GM18507 (cell line): ENCODE data around the gene CAPG.
A peak's percentile ranks its signal among the peaks of the same experiment; 100 is the strongest.

Experiments
- DNase-seq: peaks from one replicate; pipeline ENCODE4 v3.0.0; 2011; ENCODE audit warnings: low read depth; ENCODE audit not compliant: insufficient read length; ENCODE audit errors: extremely low spot score
- FAIRE-seq: peaks from 2 replicates; lab custom pipeline; 2011; peaks lifted over from hg19 to GRCh38; lab: Jason Lieb, UNC

CAPG gene

DNA sequence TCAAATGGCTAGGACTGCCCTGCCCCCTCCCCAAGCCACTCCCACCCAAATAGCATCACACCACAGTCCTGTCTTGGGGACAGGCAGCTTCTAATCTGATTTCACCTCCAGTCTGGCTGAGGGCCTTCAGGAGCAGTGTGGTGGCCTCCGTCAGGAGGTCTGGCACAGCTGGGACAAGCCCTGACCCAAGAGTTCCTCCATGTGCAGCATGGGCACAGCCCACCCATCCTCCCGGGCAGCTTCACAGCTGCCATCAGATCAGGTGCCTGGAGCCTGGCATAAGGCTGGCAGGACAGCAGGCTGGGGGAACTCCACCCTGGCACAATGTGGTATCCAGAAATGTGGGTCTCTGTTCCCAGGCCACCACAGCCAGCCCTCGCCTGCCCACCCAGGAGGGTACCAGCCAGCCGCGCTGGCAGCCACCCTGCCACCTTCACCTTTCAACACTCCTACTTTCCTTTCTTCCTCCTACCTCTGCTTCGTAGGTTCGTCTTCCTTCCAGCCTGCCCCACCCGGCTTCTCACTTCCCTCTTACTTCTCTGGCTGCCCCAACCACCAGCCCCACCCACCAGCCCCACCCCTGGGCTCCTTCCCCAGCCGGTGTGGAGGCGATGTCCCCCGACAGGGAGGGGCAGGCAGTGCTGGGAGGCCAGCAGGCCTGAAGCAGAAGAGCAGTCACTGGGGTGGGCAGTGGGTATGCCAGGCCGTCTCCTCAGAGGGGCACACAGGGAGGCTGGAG is at the start of gene CAPG:
TSS of gene CAPG (minus strand) at position 522 of the 739 bp plus-strand sequence. CDS start 8,221 bp downstream, outside the sequence.
- peak; percentile 62 for DNase-seq
- FAIRE-seq, result peak; percentile 78

DNA sequence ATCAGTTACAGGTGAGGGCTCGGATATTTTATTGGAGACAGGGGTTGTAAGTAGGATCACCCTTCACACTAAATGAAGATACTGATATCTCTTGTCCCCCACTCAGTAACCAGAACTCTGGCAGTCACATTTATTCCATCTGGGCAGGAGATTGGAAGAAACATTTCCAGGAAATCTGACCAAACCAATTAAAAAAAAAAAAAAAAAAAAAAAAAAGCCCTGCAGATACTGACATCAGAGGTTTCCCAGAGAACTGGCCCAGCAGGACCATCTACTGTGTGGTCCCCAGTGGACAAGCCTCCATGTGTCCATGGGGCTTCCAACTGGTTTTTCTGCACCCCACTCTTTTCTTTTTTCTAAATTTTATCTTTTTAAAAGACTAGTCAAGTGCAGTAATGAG is 49.6 kb upstream of the CAPG start:
- DNase-seq (no peak), FAIRE-seq (no peak)

GRCh38 chr2:85458601-85459563 is 48.7 kb upstream of the CAPG start:
- no peak for FAIRE-seq
- DNase-seq, result no peak

DNA sequence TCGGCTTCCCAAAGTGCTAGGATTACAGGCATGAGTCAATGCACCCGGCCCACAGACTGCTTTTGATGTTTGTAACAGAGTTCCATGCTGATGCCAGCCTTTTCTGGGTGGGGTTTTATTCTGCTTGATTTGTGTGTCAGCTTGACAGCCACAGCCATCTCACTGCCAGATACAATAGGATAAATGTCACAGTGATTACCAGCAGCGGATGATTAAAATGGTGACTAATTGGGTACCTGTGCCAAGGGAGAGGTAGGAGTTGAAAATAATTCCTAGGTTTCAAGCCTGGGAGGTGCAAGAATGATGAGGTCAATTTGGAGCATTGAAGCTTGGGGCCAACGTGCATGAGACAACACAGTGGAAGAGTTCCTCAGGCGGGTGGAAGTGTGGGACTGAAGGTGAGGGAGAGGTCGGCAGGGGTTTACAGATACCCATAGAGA is 47.7 kb upstream of the CAPG start:
- DNase-seq, result no peak
- FAIRE-seq, result no peak

GRCh38 chr2:85457043-85457442 is 46.9 kb upstream of the CAPG start:
- no peak for FAIRE-seq
- no peak for DNase-seq

GRCh38 chr2:85455552-85456090 is 45.5 kb upstream of the CAPG start:
- FAIRE-seq, result no peak
- DNase-seq, result no peak

DNA sequence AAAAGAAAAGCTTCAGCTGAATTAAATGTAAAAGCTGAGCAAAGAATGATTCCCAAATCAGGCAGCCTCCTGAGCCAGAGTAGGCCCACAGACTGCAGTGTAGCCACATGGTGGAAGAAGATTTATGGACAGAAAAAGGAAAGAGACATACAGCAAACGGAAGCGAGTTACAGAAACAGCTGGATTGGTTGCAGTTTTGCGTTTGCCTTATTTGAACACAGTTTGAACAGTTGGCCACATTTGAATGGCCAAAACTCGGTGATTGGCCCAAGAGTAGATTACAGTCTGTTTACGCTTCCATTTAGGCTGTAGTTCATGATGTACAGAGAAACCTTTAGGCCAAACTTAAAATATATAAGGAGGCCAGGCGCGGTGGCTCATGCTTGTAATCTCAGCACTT is 43.4 kb upstream of the CAPG start:
- FAIRE-seq (no peak), DNase-seq (no peak)

DNA sequence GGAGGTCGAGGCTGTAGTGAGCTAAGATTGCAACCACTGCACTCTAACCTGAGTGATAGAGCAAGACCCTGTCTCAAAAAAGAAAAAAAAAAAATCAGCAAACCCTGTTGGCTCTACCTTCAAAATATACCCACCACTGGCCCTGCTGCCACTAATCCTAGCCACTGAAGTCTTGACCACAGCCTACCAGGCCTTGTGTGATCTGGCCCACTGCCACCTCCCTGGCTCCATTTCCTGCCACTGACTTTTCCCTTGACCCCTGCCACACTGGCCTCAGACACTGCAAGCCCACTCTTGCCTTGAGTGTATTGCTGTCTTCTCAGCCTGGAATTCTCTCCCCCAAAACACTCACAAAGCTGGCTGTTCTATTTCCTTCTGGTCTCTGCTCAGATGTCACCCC is 42.1 kb upstream of the CAPG start:
- no peak for DNase-seq
- FAIRE-seq, result no peak

DNA sequence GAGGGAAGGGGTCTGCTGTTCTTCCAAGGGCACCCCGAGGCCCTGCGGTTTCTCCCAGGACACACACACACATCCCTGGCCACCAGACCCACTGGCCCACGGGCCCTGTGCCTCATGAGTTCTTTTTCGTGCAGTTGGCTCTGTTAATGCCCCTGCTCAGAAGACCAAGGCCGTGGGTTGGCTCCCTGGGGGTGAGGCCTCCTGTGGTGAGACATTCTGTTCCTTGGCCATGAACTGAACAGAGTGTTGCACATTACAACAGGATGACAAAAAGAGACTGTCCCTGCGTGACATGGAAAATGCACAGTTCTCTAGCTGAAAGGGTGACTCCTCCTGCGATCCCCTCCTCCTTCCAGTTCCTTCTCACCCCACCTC is 39.0 kb upstream of the CAPG start:
- FAIRE-seq (no peak), DNase-seq (no peak)

DNA sequence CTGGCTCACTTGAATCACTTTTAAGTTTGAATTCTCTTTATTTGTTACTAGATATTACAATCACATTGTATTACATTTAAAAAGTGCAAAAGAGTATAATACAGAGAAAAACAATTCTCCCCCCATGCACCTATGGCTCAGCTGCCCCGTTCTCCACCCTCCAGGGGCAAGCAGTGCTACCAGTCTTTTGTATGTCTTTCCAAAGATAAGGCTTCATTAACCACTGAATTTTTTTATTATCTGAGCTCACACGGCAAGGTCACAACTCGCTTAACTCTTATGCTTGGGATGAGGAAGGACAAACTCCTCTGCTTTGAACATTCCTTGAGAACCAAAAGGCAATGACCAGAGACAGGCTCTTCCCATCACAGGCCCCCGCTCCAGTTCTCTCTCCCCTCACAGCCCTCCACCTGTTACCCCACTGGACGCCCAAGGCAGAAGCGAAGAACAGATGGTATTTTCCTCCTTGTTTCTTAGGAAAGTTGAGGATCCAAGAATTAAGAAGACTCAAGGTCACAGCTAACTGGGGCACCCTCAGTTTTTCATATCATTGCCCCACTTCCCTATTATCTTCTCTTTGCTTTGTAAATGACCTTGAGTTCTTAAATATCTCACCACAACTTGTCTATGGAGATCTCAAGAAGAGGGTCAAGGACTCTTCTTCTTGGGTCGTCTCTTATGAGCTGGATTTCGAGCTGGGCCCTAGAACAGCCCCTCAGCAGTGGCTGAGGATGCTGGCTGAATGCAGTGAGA is 38.5 kb upstream of the CAPG start:
- FAIRE-seq (no peak), DNase-seq (no peak)

DNA sequence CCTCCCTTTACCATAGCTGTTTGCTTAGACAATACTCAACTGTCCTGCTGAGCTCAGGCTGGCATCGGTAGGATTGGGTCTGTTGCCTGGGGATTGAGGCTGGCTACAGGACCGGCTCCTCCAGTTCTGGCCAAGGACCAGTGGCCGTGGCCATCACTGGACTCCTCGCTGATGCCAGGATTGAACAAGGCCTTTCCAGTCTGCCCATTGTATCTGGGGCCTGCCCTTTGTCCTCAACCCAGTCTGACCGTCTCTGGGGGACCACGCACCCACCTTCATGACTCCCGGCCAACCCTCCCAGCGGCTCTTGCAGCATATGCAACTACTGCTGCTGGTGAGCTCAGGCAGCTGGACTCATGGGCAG is 37.0 kb upstream of the CAPG start:
- FAIRE-seq (no peak), DNase-seq (no peak)

DNA sequence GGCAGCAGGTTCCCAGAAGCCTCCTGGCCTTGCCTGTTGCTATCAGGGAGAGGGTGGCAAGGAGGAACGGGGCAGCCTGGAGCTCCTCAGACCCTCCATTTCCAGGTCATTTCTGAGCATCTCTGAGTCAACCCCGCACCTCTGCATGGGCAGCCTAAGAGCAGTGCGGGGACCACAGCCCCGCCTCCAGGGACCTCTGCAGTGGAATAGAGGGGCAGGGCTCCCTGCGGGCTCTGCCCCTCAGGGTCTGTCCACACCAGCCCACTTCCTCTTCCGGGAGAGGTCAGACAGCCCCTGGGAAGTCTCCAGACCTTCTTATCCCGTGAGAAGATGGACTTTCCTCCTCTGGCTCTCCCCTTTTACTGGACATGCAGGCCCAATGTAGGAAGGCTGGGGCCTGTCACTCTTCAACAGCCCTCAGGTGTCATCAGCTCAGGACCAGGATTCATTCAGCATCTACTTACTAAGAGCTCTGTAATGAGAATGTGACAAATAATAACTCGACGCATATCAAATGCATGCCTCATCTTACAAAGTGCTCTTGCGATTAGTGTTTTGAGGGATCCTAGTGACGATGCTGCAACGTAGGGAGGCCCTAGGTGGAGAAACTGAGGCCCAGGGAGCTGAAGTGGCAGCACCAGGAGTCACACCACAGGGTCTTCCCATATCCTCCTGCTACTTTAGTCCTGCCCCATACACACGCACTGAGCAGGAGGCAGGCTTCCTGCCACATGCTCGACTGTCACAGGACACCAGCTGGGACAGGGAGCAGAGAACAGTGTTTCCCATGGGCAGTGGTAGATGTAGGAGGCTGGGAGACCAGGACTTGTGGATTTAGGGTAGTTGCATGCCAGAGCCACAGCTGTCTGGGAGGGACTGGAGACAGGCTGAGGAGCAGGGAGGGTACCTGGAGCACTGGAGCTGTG is 36.4 kb upstream of the CAPG start:
- no peak for DNase-seq
- no peak for FAIRE-seq

- FAIRE-seq, result no peak
Measured at GRCh38 chr2:85445316-85446295, 35.4 kb upstream of the CAPG start.

DNA sequence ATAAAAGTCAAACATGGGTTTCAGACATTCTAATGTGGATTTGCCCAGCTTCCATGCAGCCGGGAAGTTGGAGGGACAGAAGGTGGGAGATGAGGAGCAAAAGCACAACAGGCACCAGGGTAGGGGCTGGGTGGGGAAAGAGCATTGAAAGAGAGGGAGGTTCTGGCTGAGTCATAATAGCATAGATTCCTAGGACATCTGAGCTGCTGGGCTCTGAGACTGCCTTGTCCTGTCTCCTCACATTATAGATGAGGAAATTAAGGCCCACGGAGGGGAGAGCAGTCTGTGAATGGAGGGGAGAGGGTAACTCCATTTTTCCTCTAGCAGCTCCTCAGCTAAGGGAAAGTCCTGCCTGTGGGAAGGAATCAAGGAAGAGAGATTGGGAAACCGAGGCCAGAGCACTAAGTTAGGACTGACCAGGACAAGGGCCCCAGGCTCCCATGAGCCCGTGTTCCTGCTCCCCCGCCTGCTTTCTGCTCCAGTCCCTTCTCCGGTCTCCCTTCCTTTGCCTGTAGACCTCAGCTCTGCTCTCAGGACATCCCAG is 34.5 kb upstream of the CAPG start:
- no peak for FAIRE-seq

More at GRCh38 chr2:85445316-85446295, 35.4 kb upstream of the CAPG start:
- DNase-seq, result no peak

DNA sequence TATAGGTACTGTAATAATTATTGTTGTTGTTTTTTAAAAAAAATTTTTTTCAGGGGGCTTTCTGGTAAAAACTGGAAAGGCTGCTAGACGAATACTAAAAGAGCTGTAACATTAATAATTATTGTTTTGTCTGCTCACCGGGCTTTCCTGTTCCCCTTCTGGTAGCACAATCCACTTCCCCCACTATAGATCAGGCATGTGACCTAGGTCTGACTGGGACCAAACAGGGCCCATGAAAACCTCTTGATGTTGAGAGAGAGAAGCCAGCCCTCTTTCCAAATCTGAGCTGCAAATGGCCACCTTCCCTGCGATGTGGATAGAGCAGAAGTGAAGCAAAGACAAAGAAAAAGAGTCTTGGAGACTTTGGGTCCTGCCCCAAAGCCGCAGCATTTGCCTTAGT is 31.7 kb upstream of the CAPG start:
- no peak for DNase-seq
- no peak for FAIRE-seq

More for the DNA sequence above, 34.5 kb upstream of the CAPG start:
- DNase-seq, result no peak

GRCh38 chr2:85440729-85441128 is 30.6 kb upstream of the CAPG start:
- FAIRE-seq (no peak), DNase-seq (no peak)

DNA sequence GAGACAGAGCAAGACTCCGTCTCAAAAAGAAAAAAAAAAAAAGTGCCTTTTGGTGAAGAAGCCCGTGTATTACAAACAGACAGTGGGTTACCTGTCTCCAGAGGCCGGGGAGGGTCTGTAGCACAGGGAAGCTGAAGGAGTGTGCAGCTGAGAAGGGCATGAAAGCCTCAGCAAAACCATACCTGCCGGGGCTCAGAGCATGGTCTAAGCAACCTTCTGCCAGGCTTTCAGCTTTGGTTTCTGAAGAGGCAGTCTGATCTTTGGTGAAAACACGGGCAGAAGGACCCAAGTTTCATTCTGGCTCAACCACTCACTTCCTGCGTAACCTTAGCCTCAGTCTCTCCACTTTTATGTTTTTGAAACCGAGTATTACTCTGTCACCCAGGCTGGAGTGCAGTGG is 29.8 kb upstream of the CAPG start:
- no peak for FAIRE-seq

More for the DNA sequence above, 29.8 kb upstream of the CAPG start:
- no peak for DNase-seq
